LoVo (cell line): ENCODE measurements around the gene H2BK1.

ENCODE experiments used
- DNase-seq: peaks from one replicate; pipeline ENCODE4 v3.0.0-alpha.2; 2016; ENCODE audit warnings: low spot score

H2BK1 gene

GRCh38 chr7:151210087-151210854 lies at the start of gene H2BK1:
Gene H2BK1, minus strand, starts transcription at chr7:151210488. Its CDS starts 170 bp downstream, at chr7:151210318.
- DNase-seq, result no peak

- no peak for DNase-seq
Observed at GRCh38 chr7:151257990-151258389, 47.7 kb upstream of the H2BK1 start.

- DNase-seq, result no peak
Observed at GRCh38 chr7:151256410-151257045, 46.2 kb upstream of the H2BK1 start.

- no peak for DNase-seq
Observed at GRCh38 chr7:151255390-151255789, 45.1 kb upstream of the H2BK1 start.

DNA sequence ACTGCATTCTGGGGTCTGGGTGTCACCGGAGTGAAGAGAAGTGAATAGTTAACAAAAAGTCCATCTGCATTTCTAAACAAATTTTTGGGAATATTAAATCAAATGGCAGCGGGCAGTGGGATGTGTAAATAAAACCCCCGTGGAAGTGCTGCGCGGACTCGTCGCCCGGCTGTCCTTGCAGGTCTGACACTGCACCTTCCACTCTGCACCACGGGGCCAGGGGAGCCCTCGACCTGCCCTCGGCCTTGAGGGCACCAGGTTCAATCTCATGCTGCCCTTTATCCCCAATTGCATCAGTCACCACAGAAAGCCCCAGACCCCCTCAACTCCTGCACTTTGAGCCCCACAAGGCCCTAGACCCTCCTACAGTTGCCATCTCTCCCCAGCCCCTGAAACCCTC lies 44.6 kb upstream of the H2BK1 start:
- no peak for DNase-seq

GRCh38 chr7:151254316-151254715 lies 44.0 kb upstream of the H2BK1 start:
- no peak for DNase-seq

DNA sequence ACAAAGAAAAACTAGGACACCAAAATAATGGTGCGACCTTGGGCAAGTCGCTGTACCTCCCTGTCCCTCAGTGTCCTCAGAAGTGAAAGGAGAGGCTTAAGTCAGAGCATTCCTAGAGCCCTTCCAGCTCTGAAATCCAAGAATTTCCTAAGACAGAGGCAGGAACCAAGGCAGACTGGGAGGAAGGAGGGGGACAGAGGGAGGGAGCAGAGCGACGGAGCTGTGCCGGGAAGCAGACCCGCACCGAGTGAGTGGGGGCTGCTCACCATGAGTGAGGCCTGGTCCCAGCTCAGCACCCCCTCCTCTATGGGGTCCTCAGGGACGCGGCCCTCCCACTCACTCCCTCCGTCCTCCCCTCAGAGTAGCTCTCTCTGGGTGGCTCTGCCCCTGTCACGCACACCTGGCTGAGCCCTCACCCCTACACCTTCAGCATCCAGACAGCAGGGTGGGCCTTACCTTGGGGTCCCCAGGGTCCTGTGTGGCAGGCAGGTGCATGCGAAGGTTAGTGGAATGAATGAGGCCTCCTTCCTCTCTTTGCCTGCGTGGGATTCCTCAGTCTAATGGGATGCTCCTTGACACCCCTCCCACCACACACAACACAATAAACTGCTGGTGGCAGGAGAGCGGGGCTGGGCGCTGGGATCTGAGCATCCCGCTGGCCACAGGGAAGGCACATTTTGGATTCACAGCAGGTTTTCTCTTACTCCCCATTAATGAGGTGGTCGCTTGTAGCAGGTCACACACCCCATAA lies 42.8 kb upstream of the H2BK1 start:
- DNase-seq, result no peak

GRCh38 chr7:151252561-151252835 lies 42.2 kb upstream of the H2BK1 start:
- DNase-seq, result no peak

DNA sequence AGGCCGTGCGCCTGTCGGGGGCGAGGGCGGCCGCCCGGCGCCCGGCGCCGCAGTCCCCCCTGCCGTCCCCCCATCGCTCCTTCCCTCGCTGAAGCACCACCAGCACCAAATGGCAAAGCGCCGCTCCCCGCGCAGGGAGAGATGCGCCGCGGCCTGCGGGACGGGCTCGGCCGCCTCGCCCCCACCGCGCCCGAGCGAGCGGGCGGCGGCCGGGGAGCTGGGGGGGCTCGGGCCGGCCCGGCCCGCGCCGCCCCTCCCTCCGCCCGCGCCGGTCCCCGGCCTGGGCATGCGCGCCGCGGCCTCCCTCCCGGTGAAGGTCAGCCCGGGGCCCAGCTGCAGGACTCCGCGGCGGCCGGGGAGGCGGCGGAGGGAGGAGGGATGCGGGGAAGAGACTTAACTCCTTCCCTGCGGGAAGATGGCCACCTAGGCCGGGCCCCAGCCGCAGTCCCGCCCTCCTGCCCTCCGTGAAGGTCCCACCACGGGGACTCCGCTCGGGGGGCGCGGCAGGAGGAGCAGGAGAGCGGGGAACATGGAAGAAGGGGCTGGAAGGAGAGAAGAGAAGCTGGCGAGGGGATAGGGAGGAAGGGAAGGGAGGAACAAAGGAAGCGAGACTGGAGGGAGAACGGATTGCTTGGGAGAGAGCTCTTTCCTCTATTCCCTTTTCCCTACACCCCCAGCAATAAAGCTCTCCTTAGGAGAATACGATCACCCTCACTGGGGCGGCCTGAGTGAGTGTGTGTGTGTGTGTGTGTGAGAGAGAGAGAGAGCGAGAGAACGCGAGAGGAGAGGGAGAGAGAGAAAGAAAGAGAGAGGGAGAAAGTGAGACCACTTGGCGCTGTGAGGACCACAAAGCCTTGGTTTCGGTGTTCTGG lies 41.6 kb upstream of the H2BK1 start:
- peak; percentile 62 for DNase-seq

GRCh38 chr7:151251328-151251688 lies 41.0 kb upstream of the H2BK1 start:
- DNase-seq, result no peak

GRCh38 chr7:151250181-151251132 lies 40.2 kb upstream of the H2BK1 start:
- no peak for DNase-seq

- DNase-seq, result no peak
Observed at GRCh38 chr7:151249732-151250072, 39.4 kb upstream of the H2BK1 start.

- DNase-seq, result no peak
Observed at GRCh38 chr7:151249034-151249731, 38.9 kb upstream of the H2BK1 start.

- peak; percentile 50 for DNase-seq
Observed at GRCh38 chr7:151248346-151249033, 38.2 kb upstream of the H2BK1 start, which contains the start of gene SMARCD3. Gene SMARCD3, minus strand, starts transcription at chr7:151248694. Its CDS starts 132 bp downstream, at chr7:151248562.

GRCh38 chr7:151247611-151248345 lies 37.5 kb upstream of the H2BK1 start:
- no peak for DNase-seq

GRCh38 chr7:151246851-151247580 lies 36.7 kb upstream of the H2BK1 start:
- no peak for DNase-seq

- DNase-seq, result no peak
Observed at GRCh38 chr7:151246102-151246850, 36.0 kb upstream of the H2BK1 start.
